OCI-LY1 (cell line): ENCODE results near the gene PDGFA.

Source experiments
- H2AFZ ChIP-seq: fragments of 200-600 bp; sonication (generic), shearing (Covaris generic); 2 replicates; pipeline ENCODE4 v1.6.0; 2014; ENCODE audit warnings: antibody characterized with exemption, mild to moderate bottlenecking, low read length
- H3F3A ChIP-seq: fragments of 200-600 bp; sonication (generic), shearing (Covaris generic); 2 replicates; pipeline ENCODE4 v1.6.0; 2014; ENCODE audit warnings: mild to moderate bottlenecking, antibody characterized with exemption, low read length, moderate library complexity; ENCODE audit not compliant: insufficient read depth
- H3K27ac ChIP-seq: fragments of 200-600 bp; sonication (generic); 2 replicates; pipeline ENCODE4 v1.5.1; 2014; ENCODE audit warnings: low read length, mixed run types, mild to moderate bottlenecking, low read depth; ENCODE audit not compliant: poor library complexity, severe bottlenecking
- H3K27me3 ChIP-seq: fragments of 200-600 bp; sonication (generic); 2 replicates; pipeline ENCODE4 v1.6.0; 2014; ENCODE audit warnings: antibody characterized with exemption, mild to moderate bottlenecking, low read length, moderate library complexity; ENCODE audit not compliant: insufficient read depth
- H3K36me3 ChIP-seq: fragments of 200-600 bp; sonication (generic); 2 replicates; pipeline ENCODE4 v1.6.1; 2014; ENCODE audit warnings: mild to moderate bottlenecking, antibody characterized with exemption, low read length, moderate library complexity, mixed read lengths; ENCODE audit not compliant: insufficient read depth
- H3K4me1 ChIP-seq: fragments of 200-600 bp; sonication (generic); 2 replicates; pipeline ENCODE4 v1.5.1; 2014; ENCODE audit warnings: mild to moderate bottlenecking, low read length, moderate library complexity; ENCODE audit not compliant: insufficient read depth, severe bottlenecking
- H3K4me2 ChIP-seq: fragments of 200-600 bp; sonication (generic), shearing (Covaris generic); 2 replicates; pipeline ENCODE4 v1.6.1; 2014; ENCODE audit warnings: low read length
- H3K4me3 ChIP-seq: fragments of 200-600 bp; sonication (generic); 2 replicates; pipeline ENCODE4 v1.5.1; 2014; ENCODE audit warnings: low read length, low read depth, mild to moderate bottlenecking, mixed read lengths; ENCODE audit not compliant: poor library complexity, severe bottlenecking
- H3K79me2 ChIP-seq: fragments of 200-600 bp; shearing (Covaris generic); 2 replicates; pipeline ENCODE4 v1.6.1; 2016; ENCODE audit warnings: mixed run types, low read length, mixed read lengths; ENCODE audit not compliant: insufficient read depth
- H3K9ac ChIP-seq: fragments of 200-600 bp; sonication (generic), shearing (Covaris generic); 2 replicates; pipeline ENCODE4 v1.6.1; 2014; ENCODE audit warnings: mild to moderate bottlenecking, low read length, mixed read lengths
- H3K9me2 ChIP-seq: fragments of 200-600 bp; sonication (generic), shearing (Covaris generic); 2 replicates; pipeline ENCODE4 v1.6.1; 2014; ENCODE audit warnings: low read depth, mild to moderate bottlenecking, low read length, mixed read lengths
- H3K9me3 ChIP-seq: fragments of 200-600 bp; shearing (Covaris generic); 2 replicates; pipeline ENCODE4 v1.6.1; 2014; ENCODE audit warnings: low read length, mixed read lengths
- H4K20me1 ChIP-seq: fragments of 200-600 bp; sonication (generic), shearing (Covaris generic); 2 replicates; pipeline ENCODE4 v1.6.0; 2016; ENCODE audit warnings: mild to moderate bottlenecking, low read length; ENCODE audit not compliant: insufficient read depth
- CTCF ChIP-seq: fragments of 200-600 bp; sonication (generic), shearing (Covaris generic); IDR thresholded peaks from 2 replicates; pipeline ENCODE4 v1.5.1; 2017; ENCODE audit warnings: mild to moderate bottlenecking, antibody characterized with exemption, low read length, moderate library complexity, mixed read lengths
- EZH2 ChIP-seq: fragments of 200-600 bp; sonication (generic), shearing (Covaris generic); IDR thresholded peaks from 2 replicates; pipeline ENCODE4 v1.8.0; 2017; ENCODE audit warnings: borderline replicate concordance, mixed run types, mild to moderate bottlenecking, antibody characterized with exemption, low read length, moderate library complexity, mixed read lengths

Gene PDGFA

GRCh38 chr7:505171-505570 lies 14.5 kb downstream of the PDGFA start:
- H3K9me3 ChIP-seq = no peaks in the 10 kb centered on the region
- H3K9me2 ChIP-seq = no peaks in the 10 kb centered on the region
- H3K27me3 ChIP-seq = no peaks in the 10 kb centered on the region; the same call in 1 of the 2 replicates
- H3K4me1 ChIP-seq = no peaks in the 10 kb centered on the region
- H3K4me2 ChIP-seq = no peak overlapping the region
- H3K9ac ChIP-seq = no peak overlapping the region
- H2AFZ ChIP-seq = no peak overlapping the region
- H4K20me1 ChIP-seq = no peaks in the 10 kb centered on the region
- H3K36me3 ChIP-seq = no peaks in the 10 kb centered on the region
- H3F3A ChIP-seq = no peaks in the 10 kb centered on the region
- no peak overlapping the region for H3K4me3 ChIP-seq
- H3K27ac ChIP-seq = no peak overlapping the region
- H3K79me2 ChIP-seq = no peaks in the 10 kb centered on the region
- TF ChIP-seq CTCF (no peak), EZH2 (no peak)

- H4K20me1 ChIP-seq = no peaks in the 10 kb centered on the region
- H3K4me3 ChIP-seq = no peak overlapping the region
- TF ChIP-seq CTCF = no peak
- no peak for TF ChIP-seq EZH2
- no peak overlapping the region for H3K9ac ChIP-seq
- H3K36me3 ChIP-seq = no peaks in the 10 kb centered on the region
- H2AFZ ChIP-seq = no peak overlapping the region
- H3K27me3 ChIP-seq = no peaks in the 10 kb centered on the region; the same call in 1 of the 2 replicates
- no peaks in the 10 kb centered on the region for H3K79me2 ChIP-seq
- no peaks in the 10 kb centered on the region for H3K9me3 ChIP-seq
- no peaks in the 10 kb centered on the region for H3K9me2 ChIP-seq
- no peaks in the 10 kb centered on the region for H3K4me1 ChIP-seq
- no peak overlapping the region for H3K27ac ChIP-seq
- H3F3A ChIP-seq = no peaks in the 10 kb centered on the region
- no peak overlapping the region for H3K4me2 ChIP-seq
Measured at GRCh38 chr7:504221-505111, 15.2 kb downstream of the PDGFA start.

GRCh38 chr7:503575-504111 lies 16.0 kb downstream of the PDGFA start:
- H4K20me1 ChIP-seq = no peaks in the 10 kb centered on the region
- no peaks in the 10 kb centered on the region for H3K36me3 ChIP-seq
- H3K4me2 ChIP-seq = no peak overlapping the region
- TF ChIP-seq EZH2 = no peak
- TF ChIP-seq CTCF = no peak
- H3K4me3 ChIP-seq = no peak overlapping the region
- no peaks in the 10 kb centered on the region; the same call in 1 of the 2 replicates for H3K27me3 ChIP-seq
- H3K4me1 ChIP-seq = no peaks in the 10 kb centered on the region
- H3F3A ChIP-seq = no peaks in the 10 kb centered on the region
- no peaks in the 10 kb centered on the region for H3K79me2 ChIP-seq
- no peak overlapping the region for H3K9ac ChIP-seq
- no peak overlapping the region for H2AFZ ChIP-seq
- H3K9me3 ChIP-seq = no peaks in the 10 kb centered on the region
- no peaks in the 10 kb centered on the region for H3K9me2 ChIP-seq
- H3K27ac ChIP-seq = no peak overlapping the region
